Liver (tissue), 9 donors: ENCODE data around the gene AP1S1. TPM values are rescaled to one million over a fixed set of nuclear protein-coding genes. Genes with fewer than 3 reads are reported as not detected.

Experiments used
- DNase-seq: peaks from one replicate; pipeline ENCODE4 v3.0.0-alpha.2; 2017; ENCODE audit warnings: low spot score
- H3K27ac ChIP-seq, 2 donors: one replicate each; pipeline ENCODE4 v1.7.0; 2013; ENCODE audit warnings: inconsistent platforms in 2 of 2, low read length in 2 of 2, control low read depth in 1 of 2, low read depth in 1 of 2, mild to moderate bottlenecking in 1 of 2
- H3K27me3 ChIP-seq, 4 donors: one replicate each; pipeline versions ENCODE4 v1.6.1 to v1.7.0; 2013; ENCODE audit warnings: low read length in 3 of 4, inconsistent platforms in 1 of 4, mild to moderate bottlenecking in 1 of 4, moderate library complexity in 1 of 4; ENCODE audit not compliant: control insufficient read depth in 4 of 4, insufficient read depth in 4 of 4
- H3K36me3 ChIP-seq, 4 donors: one replicate each; pipeline versions ENCODE4 v1.6.1 to v1.7.0; 2013; ENCODE audit warnings: low read length in 3 of 4, mild to moderate bottlenecking in 3 of 4, low read depth in 1 of 4, moderate library complexity in 1 of 4; ENCODE audit not compliant: control insufficient read depth in 4 of 4, insufficient read depth in 3 of 4
- H3K4me1 ChIP-seq, 4 donors: one replicate each; pipeline versions ENCODE4 v1.6.1 to v1.7.0; 2013; ENCODE audit warnings: low read length in 3 of 4, mild to moderate bottlenecking in 3 of 4, moderate library complexity in 1 of 4; ENCODE audit not compliant: control insufficient read depth in 4 of 4, insufficient read depth in 4 of 4
- H3K4me3 ChIP-seq, 3 donors: one replicate each; pipeline versions ENCODE4 v1.6.1 to v1.7.0; 2013; ENCODE audit warnings: low read length in 3 of 3, control low read depth in 1 of 3, low read depth in 1 of 3, mild to moderate bottlenecking in 1 of 3
- H3K9ac ChIP-seq, 2 donors: one replicate each; pipeline ENCODE4 v1.7.0; 2013; ENCODE audit warnings: low read length in 2 of 2, mild to moderate bottlenecking in 2 of 2, moderate library complexity in 2 of 2, control low read depth in 1 of 2, low read depth in 1 of 2
- H3K9me3 ChIP-seq, 4 donors: one replicate each; pipeline versions ENCODE4 v1.6.1 to v1.7.0; 2013; ENCODE audit warnings: low read length in 3 of 4; ENCODE audit not compliant: control insufficient read depth in 4 of 4
- ATF3 ChIP-seq: IDR thresholded peaks from 2 replicates; pipeline ENCODE4 v1.6.1; 2016; ENCODE audit warnings: antibody characterized with exemption
- CTCF ChIP-seq: fragments of 150-350 bp; IDR thresholded peaks from 2 replicates; pipeline ENCODE4 v1.5.1; 2017; ENCODE audit warnings: improper control_type of control experiment, low read depth, low read length; ENCODE audit not compliant: missing input control
- EGR1 ChIP-seq, 2 donors: IDR thresholded peaks; 2 replicates each; pipeline ENCODE4 v1.6.1; 2016 to 2018; ENCODE audit warnings: antibody characterized with exemption in 2 of 2, low read depth in 2 of 2
- FOXA1 ChIP-seq: IDR thresholded peaks from 2 replicates; pipeline ENCODE4 v1.6.1; 2016; ENCODE audit warnings: antibody characterized with exemption
- FOXA2 ChIP-seq: IDR thresholded peaks from 2 replicates; pipeline ENCODE4 v1.6.1; 2016; ENCODE audit warnings: antibody characterized with exemption
- GABPA ChIP-seq, 2 donors: IDR thresholded peaks in 1 of 2; conservative IDR thresholded peaks in 1 of 2; 2 replicates each; pipeline ENCODE4 v1.6.1; 2016; ENCODE audit warnings: antibody characterized with exemption in 2 of 2, mild to moderate bottlenecking in 1 of 2, moderate library complexity in 1 of 2
- HNF4A ChIP-seq, 2 donors: conservative IDR thresholded peaks; 2 replicates each; pipeline ENCODE4 v1.6.1; 2016; ENCODE audit warnings: antibody characterized with exemption in 2 of 2, mild to moderate bottlenecking in 2 of 2
- HNF4G ChIP-seq: IDR thresholded peaks from 2 replicates; pipeline ENCODE4 v1.6.1; 2016; ENCODE audit warnings: antibody characterized with exemption
- JUND ChIP-seq, 2 donors: IDR thresholded peaks; 2 replicates each; pipeline ENCODE4 v1.6.1; 2016; ENCODE audit warnings: antibody characterized with exemption in 2 of 2
- MAX ChIP-seq: IDR thresholded peaks from 2 replicates; pipeline ENCODE4 v1.6.1; 2016; ENCODE audit warnings: antibody characterized with exemption
- NR2F2 ChIP-seq: IDR thresholded peaks from 2 replicates; pipeline ENCODE4 v1.6.1; 2016; ENCODE audit warnings: antibody characterized with exemption
- RAD21 ChIP-seq, 2 donors: IDR thresholded peaks; 2 replicates each; pipeline ENCODE4 v1.6.1; 2016; ENCODE audit warnings: antibody characterized with exemption in 2 of 2, mild to moderate bottlenecking in 2 of 2
- REST ChIP-seq: IDR thresholded peaks from 2 replicates; pipeline ENCODE4 v1.6.1; 2016; ENCODE audit warnings: antibody characterized with exemption, mild to moderate bottlenecking
- RXRA ChIP-seq, 2 donors: IDR thresholded peaks; 2 replicates each; pipeline ENCODE4 v1.6.1; 2017 to 2018; ENCODE audit warnings: antibody characterized with exemption in 2 of 2, mild to moderate bottlenecking in 1 of 2
- SP1 ChIP-seq: IDR thresholded peaks from 2 replicates; pipeline ENCODE4 v1.6.1; 2018; ENCODE audit warnings: antibody characterized with exemption, mild to moderate bottlenecking
- TAF1 ChIP-seq: conservative IDR thresholded peaks from 2 replicates; pipeline ENCODE4 v1.6.1; 2016; ENCODE audit warnings: antibody characterized with exemption, mild to moderate bottlenecking
- YY1 ChIP-seq: IDR thresholded peaks from 2 replicates; pipeline ENCODE4 v1.6.1; 2016; ENCODE audit warnings: antibody characterized with exemption, mild to moderate bottlenecking
- ZBTB33 ChIP-seq: IDR thresholded peaks from 2 replicates; pipeline ENCODE4 v1.6.1; 2016; ENCODE audit warnings: antibody characterized with exemption
- WGBS: extraction: QIAGEN DNeasy Blood & Tissue Kit; methylation state at CpG from one replicate; pipeline ENCODE4 v1.1.7; 2013; 5-methylcytosine and 5-hydroxymethylcytosine counted together
- polyA plus RNA-seq, 2 donors: library from polyadenylated mRNA; stranded (reverse) in 1 of 2; unstranded in 1 of 2; fragments of 200-250 nt in 1 of 2; fragments of >200 nt in 1 of 2; fragmentation: Nextera tagmentation in 1 of 2; extraction: Ambion mirVana in 1 of 2; gene quantifications; one replicate each; pipeline versions ENCODE4 v1.2.1 to v1.2.3, GENCODE V29; 2013 to 2015
- total RNA-seq, 2 donors: library from RNA; depleted of rRNA; stranded (reverse); fragments of >200 nt; gene quantifications; one replicate each; pipeline ENCODE4 v1.2.3, GENCODE V29; 2014
- donor health status: healthy.
- donor health status: healthy.
- donor health status: healthy.
- donor health status: healthy.
- donor health status: healthy.

The AP1S1 gene
- total and polyA plus RNA-seq, 4 donors: 13.8 to 25.7 (median 22.0) TPM

GRCh38 chr7:101177644-101178043 lies 23.4 kb downstream of the AP1S1 start:
- TF ChIP-seq SP1 (no peak), CTCF (no peak), JUND (IDR thresholded peaks at IDR 0.05) (no peak), HNF4A (conservative IDR thresholded peaks at IDR 0.05) (no peak), REST (no peak)
- Histone ChIP-seq H3K27me3 (peaks cover 0 to 14% (median 11%) of the 10 kb centered on the region in 4 donors), H3K27ac (no peak overlapping the region)

GRCh38 chr7:101179117-101179516 lies 24.8 kb downstream of the AP1S1 start:
- WGBS: 4% methylated on average over 20 of the region's 20 CpGs
- Histone ChIP-seq H3K27ac (no peak overlapping the region), H3K27me3 (peaks cover 0 to 9% (median 4%) of the 10 kb centered on the region in 4 donors), H3K4me3 (no peak overlapping the region), H3K9me3 (no peaks in the 10 kb centered on the region), H3K9ac (no peak overlapping the region), H3K4me1 (peaks cover 0 to 8% (median 2%) of the 10 kb centered on the region in 4 donors), H3K36me3 (no peaks in the 10 kb centered on the region)
- no peak for TF ChIP-seq HNF4G
- TF ChIP-seq FOXA2: no peak
- no peak for TF ChIP-seq EGR1 (IDR thresholded peaks at IDR 0.05; ENCODE audit: low read depth in 2 of 2)
- TF ChIP-seq YY1: no peak
- TF ChIP-seq HNF4A (conservative IDR thresholded peaks at IDR 0.05): no peak
- no peak for TF ChIP-seq MAX
- TF ChIP-seq ZBTB33: no peak
- TF ChIP-seq CTCF: no peak
- TF ChIP-seq JUND (IDR thresholded peaks at IDR 0.05): no peak
- no peak for TF ChIP-seq REST
- TF ChIP-seq FOXA1: no peak
- no peak for TF ChIP-seq TAF1
- no peak for TF ChIP-seq SP1
- no peak for TF ChIP-seq RAD21 (IDR thresholded peaks at IDR 0.05)
- TF ChIP-seq GABPA (IDR thresholded peaks at IDR 0.05 in 1 of 2, conservative IDR thresholded peaks at IDR 0.05 in 1 of 2): no peak
- no peak for TF ChIP-seq RXRA (IDR thresholded peaks at IDR 0.05)
- TF ChIP-seq ATF3: no peak
- TF ChIP-seq NR2F2: no peak
- no peak for DNase-seq

More at GRCh38 chr7:101177644-101178043, 23.4 kb downstream of the AP1S1 start:
- H3K9ac ChIP-seq: no peak overlapping the region
- 85% methylated on average over 2 of the region's 2 CpGs for WGBS
- no peaks in the 10 kb centered on the region for H3K9me3 ChIP-seq
- peaks cover 5 to 23% (median 7%) of the 10 kb centered on the region in 4 donors for H3K4me1 ChIP-seq
- H3K36me3 ChIP-seq: no peaks in the 10 kb centered on the region
- H3K4me3 ChIP-seq: no peak overlapping the region
- DNase-seq: no peak
